M059J (cell line): Measurements from ENCODE around the gene UTS2B. TPM values are rescaled to one million over a fixed set of nuclear protein-coding genes. Genes with fewer than 3 reads are reported as not detected.

ENCODE experiments used
- DNase-seq: peaks from one replicate; pipeline ENCODE4 v3.0.0-alpha.2; 2012; ENCODE audit warnings: low read depth
- total RNA-seq: library from RNA; depleted of rRNA; stranded (reverse); fragments of >200 nt; shearing (Covaris generic); gene quantifications from 2 replicates; pipeline ENCODE4 v1.2.3, GENCODE V29; 2014; rRNA removed

Gene UTS2B
- 0.57 and 10.3 TPM in 2 replicates for total RNA-seq

DNA sequence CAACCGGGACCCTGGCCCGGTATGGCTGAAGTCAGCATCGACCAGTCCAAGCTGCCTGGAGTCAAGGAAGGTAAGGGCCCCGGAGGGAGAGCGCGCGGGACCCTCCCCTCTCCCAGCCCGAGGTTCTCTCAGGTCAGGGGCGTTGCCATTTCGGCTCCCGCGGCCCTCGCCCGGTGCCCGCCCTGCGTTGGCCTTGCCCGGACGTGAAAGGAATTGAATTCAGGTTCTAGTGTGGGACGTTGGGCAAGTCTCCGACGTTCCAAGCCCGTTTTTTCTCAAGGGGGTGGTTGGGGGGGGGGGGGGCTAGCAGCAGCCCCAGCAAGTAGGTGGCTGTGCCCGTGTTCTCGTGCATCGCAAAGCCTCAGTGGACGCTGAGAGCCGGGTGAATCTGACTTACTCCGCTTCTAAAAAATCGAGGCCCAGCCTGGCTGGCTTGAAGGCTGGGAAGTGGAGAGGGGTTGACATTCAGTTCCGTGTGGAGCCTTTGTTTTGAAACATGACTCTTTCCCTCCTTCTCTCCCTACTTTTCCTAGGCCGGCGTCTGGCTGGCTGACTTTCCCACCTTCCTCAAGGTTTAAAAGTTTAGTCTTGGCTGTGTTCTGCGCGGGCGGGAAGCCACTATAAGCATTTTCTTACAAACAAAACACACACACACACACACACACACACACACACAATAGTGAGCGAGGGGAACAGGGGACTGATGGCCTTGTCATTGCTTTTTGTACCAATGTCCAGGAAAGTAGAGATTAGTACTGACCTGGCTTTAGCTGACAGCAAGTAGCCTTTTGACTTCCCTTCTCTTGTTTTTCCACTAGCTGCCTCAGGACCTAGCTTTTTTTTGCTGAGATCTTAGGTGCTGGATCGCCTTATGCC, at the start of gene UTS2B:
UTS2B (minus strand) TSS at position 873 of the 876 bp plus-strand sequence. CDS start 48,337 bp downstream, outside the sequence.
- peak; percentile 84 for DNase-seq

DNA sequence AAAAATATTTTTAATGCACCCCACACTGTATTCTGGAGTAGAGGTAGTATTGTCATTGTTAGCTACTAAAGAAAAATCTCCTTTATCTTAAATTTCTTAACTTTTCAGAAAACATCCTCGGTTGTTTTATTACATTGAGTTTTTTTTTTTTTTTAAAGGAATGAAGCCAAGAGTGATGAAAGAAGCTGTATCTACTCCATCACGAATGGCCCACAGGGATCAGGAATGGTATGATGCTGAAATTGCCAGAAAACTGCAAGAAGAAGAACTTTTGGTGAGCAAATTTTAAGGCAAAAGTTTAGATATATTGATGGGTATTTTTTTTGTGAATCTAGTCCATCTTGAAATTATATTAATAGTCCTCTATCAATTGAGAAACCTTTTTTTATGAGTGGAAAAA, 49.7 kb upstream of the UTS2B start:
- DNase-seq: no peak

DNA sequence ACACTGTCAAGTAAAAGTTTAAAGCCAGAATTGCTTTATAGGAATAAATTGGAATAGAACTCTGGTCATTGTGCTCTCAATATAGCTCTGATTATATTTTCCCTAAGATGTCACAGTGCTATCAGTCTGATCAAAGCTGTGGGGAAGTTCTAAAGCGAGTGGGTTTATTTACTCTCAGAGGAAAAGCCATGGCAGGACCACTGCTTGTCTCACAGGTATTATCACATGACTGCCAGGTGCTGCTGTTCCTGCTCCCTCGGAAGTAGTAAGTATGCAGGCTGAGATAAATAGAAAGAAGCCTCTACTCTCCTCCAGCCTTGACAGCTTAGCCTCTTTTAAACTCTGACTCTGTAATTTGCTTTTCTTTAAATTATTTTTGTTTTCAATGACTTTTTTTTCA, 49.1 kb upstream of the UTS2B start:
- no peak for DNase-seq

GRCh38 chr3:191378142-191378812, 48.0 kb upstream of the UTS2B start:
- no peak for DNase-seq

DNA sequence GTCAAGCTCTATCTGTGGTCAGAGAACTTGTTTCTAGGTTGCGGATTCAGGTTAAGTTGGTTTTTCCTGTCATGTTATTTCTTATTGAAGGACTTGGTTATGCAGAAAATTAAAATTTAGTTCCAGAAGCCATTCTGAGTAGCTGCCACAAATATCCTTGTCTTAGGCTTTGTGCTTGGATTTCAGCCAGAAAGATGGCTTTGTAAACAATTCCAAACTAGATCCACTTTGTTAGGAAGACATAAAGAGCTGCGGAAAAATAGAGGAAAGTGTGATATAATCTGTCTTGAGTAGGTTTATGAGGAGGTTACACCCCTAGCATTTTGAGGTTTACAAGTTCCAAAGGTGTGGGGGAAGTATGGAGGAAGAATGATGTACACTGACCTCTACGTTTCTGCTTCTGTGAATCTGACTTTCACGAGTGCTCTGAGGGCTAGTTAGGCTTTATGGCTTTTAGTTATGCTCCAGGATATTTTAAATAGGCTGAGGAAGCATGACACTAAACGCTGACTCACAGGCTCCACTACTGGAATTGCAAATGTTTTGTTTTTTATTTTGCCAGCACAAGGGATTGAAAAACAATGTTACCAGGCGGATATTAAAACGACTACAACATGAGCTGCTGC, 46.3 kb upstream of the UTS2B start:
- peak; percentile 97 for DNase-seq

- DNase-seq: peak; percentile 66
These were observed 43.0 kb upstream of the UTS2B start for GRCh38 chr3:191373327-191373726.

GRCh38 chr3:191372122-191372521, 41.8 kb upstream of the UTS2B start:
- no peak for DNase-seq

DNA sequence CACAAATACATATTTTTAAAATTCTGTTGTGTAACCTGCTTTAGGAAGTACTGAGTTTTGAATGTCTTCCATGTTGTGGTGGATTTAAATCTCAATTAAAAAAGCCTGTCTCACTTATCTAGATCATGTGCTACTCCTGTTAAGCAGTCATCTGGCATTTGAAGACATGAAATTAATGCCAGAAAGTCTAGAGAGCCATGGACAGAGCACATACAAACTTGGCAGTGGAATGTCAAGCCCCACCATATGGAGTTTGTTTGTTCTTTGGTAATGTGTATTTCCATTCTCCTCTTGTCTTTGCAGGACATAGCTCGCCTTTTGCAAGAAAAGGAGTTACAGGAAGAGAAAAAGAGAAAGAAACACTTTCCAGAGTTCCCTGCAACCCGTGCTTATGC, 39.3 kb upstream of the UTS2B start:
- DNase-seq: no peak

DNA sequence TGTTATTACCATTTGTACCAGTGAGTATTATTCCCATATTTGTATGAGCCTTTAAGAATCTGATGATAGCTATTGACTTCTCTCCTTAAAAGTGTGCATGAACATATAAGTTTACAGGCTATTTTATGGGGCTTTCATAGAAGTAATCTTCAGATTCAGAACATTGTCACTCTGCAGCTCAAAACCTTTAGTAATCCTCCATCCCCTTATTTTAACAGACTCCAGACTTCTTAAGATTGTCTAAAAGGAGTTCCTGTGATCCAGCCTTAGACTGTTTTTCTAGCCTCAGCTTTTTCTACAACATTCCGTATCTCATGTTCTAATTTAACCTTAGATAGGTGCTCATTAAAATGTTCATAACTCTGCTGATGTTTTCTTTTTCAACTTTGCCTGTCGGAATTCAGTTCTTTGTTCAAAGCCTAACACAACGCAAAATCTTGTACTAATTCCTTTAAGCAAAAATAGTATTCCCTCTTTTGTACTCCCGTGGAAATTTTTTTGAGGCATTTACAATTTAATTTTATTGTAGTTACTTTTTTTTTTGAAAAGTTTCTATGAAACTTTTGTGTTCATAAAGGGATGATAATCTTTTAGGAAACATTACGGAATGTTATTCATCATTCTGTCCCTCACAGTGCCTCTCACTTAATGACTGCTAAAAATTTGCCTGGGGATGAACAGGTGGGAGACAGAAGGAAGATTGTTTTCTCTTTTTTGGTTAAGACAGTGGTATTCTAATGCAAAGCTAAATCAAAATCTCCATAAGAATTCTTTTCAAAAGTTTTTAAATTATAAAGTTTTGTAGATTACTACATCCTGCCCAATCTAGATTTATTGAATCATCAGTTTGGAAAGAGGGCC, 38.7 kb upstream of the UTS2B start:
- DNase-seq: no peak

DNA sequence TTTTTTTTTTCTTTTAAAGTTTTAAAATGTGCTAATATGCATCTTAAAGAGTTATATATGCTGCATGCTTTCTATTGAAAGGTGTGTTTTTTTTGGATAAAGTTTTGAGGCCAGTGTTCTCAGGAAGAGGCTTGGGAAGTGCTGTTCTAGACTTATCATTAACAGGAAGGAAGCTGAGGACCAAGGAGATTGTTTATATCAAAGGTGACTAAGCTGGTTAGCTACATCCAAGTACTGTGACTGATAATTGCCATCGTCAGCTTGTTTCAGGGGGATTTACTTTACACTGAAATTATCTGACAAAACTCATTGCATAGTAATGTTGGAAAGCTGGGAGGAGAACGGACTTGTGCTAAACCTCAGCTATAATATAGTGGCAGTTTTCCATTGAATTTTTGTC, 36.3 kb upstream of the UTS2B start:
- peak; percentile 76 for DNase-seq

- DNase-seq: no peak
These were observed 32.9 kb upstream of the UTS2B start for GRCh38 chr3:191363221-191363620.

GRCh38 chr3:191362524-191363090, 32.3 kb upstream of the UTS2B start:
- no peak for DNase-seq

GRCh38 chr3:191362037-191362436, 31.7 kb upstream of the UTS2B start:
- DNase-seq: no peak

- no peak for DNase-seq
These were observed 31.1 kb upstream of the UTS2B start for GRCh38 chr3:191361456-191361855.

GRCh38 chr3:191360620-191361019, 30.3 kb upstream of the UTS2B start:
- DNase-seq: no peak

- DNase-seq: no peak
These were observed 28.6 kb upstream of the UTS2B start for GRCh38 chr3:191358929-191359328.

DNA sequence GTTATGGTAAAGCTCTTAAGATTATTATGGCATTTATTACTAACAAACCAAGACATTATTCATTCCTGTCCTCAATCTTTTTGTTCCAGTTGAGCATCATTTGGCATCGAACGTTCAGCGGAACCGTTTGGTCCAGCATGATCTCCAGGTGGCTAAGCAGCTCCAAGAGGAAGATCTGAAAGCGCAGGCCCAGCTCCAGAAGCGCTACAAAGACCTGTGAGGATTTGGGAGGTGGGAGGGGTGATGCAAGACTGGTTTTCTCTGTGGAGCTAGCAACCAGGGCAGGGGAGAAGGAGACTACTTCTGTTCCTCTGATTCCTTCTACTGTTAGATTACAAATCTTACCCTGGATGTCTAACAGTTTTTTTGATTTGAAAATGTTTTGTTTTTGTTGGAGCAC, 27.6 kb upstream of the UTS2B start:
- DNase-seq: no peak

- peak; percentile 86 for DNase-seq
These were observed 26.5 kb upstream of the UTS2B start for GRCh38 chr3:191356631-191357439.

DNA sequence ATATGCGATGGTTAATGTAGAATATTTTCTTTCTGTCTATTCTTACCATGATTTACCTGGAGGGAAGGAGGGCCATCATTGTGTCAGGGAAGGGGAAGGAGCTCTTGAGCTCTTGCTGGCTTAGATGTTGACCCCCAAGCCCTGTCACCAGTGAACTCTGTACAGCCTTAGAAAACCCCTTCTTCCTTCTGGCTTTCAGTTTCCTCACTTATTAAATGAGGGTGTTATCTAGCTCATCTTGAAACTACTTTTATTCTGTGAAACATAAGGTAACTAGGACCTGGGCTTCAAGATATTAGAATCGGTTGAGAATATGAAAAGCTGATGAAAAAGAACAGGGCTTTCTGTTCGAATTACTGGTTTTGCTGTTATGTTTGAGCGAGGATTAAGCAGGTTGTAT, 25.1 kb upstream of the UTS2B start:
- DNase-seq: no peak

DNA sequence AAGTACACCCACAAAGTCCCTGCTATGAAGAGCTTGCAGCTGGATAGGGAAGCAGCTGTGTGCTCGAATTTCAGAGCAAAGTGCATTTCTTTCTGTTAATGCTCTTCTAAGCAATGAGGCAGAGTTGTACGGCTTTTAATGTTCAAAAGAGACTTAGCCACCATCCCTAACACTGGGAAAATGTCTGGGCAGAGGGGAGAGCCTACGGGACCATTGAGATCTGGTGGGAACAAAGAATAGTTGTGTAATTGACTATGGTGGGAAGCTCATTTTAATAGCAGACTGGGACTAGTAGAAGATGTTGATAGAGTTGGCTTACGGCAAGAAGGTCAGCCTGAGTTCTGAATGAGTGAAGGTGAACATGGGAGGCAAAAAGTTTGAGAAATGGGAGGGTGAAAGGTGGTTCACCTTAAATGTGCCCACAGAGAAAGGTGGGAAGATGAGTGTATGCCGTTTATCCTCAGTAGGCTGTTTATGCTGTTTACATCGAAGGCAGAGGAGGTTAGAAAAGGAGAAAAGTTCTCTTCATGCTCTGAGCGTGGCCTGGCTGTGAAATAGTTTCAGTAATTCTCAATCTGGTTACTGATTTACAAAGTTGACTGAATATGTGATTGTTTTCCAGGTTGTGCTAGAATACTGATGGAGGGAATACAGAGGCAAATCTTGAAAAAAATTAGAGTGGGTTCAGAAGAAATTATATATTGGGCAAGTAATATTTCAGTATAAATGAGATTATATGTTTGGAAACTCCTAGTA, 22.9 kb upstream of the UTS2B start:
- DNase-seq: no peak
